ENCODE results near the gene RRP1.
"Not testable (repeated sequence)": the region's sequence is repeated elsewhere in the genome, so short reads cannot be mapped to it uniquely, and the experiment has no call there.

RRP1 gene

DNA sequence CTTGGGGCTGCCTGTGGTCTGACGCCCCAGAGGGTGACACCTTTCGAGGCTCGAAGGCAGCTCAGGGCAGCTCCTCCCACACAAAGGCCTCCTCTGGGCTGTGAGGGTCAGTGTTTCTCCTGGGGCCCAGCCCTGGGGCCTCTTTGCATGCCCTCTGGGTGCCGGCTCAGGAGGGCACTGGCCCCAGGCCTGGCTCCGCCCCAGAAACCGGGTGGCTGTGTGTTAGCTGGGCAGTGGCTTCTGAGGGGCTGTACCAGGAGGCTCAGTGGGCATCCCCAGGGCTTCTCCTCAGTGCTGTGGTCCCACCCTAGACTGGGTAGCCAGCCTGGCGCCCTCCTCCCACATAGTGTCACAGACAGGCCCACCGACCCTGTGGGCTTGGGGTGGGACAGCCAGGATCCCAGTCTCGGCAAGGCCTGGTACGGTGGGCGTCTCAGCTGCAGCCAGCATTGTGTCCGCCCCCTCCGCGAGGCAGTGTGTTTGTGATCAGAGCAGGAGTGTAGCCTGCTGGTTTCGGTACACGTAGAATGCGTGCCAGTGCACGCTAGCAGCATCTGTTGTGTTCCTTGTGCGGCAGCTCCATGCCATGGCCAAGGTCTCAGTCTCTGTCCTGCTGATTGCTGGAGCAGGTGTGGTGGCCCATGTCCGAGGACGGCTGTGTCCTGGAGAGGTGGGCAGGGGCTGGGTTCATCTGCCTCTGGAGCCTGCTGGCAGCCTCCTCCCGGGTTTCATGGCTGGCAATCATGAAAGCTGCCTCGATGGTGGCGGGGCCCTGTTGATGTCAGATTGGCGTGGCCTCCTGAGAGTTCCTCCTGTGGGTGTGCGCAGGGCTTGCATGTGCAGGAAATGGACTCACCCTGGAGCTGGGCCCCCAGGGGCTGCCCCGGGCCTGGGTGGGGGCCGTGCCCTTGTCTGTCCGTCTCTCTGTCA lies 28.0 kb downstream of the RRP1 start:
- DNase-seq (ENCODE audit: low read depth): no peak
- no peak for TF ChIP-seq CTCF (IDR thresholded peaks at IDR 0.05; ENCODE audit: insufficient read depth, low read depth, low read length, missing control alignments)
- no peak overlapping the region for H3K4me3 ChIP-seq (ENCODE audit: low read depth, low read length)

DNA sequence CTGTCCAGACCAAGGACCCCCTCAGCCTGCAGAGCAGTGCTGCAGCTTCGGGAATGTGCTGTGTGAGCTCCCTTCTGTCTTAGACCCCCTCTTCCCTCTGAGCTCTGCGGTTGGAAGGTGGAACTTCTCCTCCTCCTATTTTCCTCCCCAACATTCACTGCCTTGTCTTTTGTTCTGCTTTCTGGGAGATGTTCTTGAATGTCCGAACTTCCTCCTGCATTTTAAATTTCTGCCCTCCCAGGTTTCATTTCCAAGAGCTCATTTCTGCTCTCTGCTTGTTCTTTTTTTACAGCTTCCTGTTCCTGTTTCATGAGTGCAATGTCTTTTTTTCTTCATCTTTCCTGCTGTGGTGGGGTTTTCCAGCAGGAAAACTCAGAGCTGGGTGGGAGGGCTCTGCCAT lies 29.3 kb downstream of the RRP1 start:
- DNase-seq (ENCODE audit: low read depth): no peak
- H3K4me3 ChIP-seq (ENCODE audit: low read depth, low read length): no peak overlapping the region

DNA sequence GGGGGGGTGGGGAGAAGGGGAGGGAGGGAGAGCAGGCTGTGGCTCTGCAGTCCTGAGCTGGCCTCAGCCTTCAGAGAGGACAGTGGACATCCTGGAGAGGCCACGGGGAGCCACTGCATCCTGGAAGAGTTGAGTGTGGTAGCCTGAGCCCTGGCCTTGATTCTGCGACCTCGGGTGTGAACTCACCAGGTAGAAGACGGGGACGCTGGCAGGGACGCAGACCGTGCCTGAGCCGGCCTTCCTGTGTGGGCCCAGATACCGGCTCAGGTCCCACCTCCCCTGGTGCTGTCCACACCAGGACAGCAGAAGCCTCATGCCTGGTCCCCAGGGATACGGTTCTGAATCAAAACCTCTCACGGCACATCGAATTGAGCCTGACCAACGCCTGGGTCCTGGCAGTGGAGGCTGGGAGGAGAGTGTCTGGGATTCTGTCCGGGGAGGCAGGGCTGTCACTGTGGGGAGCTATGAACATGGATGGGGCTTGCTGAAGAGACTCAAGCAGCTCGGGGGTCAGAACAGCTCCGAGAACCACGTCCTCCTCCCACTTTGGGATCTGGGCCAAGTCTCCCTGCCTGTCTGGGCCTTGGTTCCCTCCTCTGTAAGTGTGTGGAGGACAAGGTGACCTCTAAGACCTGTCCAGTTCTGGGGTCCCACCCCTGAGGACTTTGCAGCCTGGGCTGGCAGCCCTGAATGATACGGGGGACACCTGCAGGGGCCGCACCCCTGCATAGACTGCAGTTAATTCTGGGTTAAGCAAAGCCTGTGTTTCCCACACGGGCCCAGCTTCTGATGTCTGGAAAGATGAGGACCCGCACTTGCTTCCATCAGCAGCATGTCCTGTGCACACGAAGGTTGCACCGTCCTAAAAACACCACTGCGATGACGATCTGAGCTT lies 30.4 kb downstream of the RRP1 start:
- no peak for DNase-seq (ENCODE audit: low read depth)
- no peak for TF ChIP-seq CTCF (IDR thresholded peaks at IDR 0.05; ENCODE audit: insufficient read depth, low read depth, low read length, missing control alignments)
- no peak overlapping the region for H3K4me3 ChIP-seq (ENCODE audit: low read depth, low read length)

More for the DNA sequence above, 29.3 kb downstream of the RRP1 start:
- no peak for TF ChIP-seq CTCF (IDR thresholded peaks at IDR 0.05; ENCODE audit: insufficient read depth, low read depth, low read length, missing control alignments)

GRCh38 chr21:43820466-43820865 lies 31.1 kb downstream of the RRP1 start:
- no peak overlapping the region for H3K4me3 ChIP-seq (ENCODE audit: low read depth, low read length)
- no peak for DNase-seq (ENCODE audit: low read depth)
- TF ChIP-seq CTCF (IDR thresholded peaks at IDR 0.05; ENCODE audit: insufficient read depth, low read depth, low read length, missing control alignments): no peak

DNA sequence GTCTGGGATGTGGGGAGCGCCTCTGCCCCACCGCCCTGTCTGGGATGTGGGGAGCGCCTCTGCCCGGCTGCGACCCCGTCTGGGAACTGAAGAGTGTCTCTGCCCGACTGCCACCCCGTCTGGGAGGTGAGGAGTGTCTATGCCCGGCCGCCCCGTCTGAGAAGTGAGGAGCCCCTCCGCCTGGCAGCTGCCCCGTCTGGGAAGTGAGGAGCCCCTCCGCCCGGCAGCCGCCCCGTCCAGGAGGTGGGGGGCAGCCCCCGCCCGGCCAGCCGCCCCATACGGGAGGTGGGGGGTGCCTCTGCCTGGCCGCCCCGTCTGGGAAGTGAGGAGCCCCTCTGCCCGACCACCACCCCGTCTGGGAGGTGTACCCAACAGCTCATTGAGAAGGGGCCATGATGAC lies 32.8 kb downstream of the RRP1 start:
- DNase-seq (ENCODE audit: low read depth); H3K4me3 ChIP-seq (ENCODE audit: low read depth, low read length): not testable (repeated sequence)

GRCh38 chr21:43822741-43823140 lies 33.4 kb downstream of the RRP1 start:
- not testable (repeated sequence) for DNase-seq (ENCODE audit: low read depth); H3K4me3 ChIP-seq (ENCODE audit: low read depth, low read length)

DNA sequence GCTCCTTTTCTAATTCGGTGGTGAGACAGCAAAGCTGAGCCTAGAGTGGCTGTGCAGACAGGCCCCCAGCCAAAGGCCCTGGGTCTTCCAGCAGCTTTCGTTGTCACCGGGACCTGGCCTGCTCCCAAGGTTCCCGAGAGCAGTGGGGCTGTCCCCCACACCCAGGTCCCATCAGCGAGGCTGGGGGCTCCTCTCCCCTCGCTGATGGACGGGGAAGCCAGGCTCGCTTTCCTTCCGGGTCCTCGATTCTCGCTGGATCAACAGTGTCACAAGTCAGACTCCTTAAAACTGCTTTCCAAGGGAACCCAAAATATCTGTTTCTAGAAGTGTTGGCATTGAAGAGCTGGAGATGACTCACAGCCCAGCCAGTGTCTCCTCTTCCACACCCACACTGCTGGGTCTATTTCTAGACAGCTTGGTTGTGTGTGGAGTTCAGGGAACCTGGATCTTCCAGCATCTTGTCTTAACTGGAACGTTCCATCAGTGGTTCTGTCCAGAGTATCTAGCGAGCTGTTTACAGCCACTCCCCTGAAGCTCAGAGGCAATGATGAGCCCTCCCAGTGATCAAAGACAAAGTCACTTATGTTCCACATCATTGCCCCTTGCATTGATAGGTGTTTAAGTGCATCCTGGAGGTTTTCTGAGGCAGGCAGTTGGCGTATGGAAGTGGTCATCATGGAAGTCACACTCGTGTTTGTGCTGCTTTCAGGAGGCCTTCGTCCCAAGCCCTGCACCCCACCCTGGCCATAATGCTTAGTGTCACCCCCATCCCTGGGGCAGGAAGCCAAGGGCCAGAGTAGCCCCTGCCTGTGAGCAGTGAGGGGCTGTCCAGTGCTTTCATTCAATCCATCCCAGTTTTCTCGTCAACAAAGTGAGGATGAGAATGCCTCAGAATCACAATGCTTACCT lies 35.2 kb downstream of the RRP1 start:
- DNase-seq (ENCODE audit: low read depth): no peak
- no peak for TF ChIP-seq CTCF (IDR thresholded peaks at IDR 0.05; ENCODE audit: insufficient read depth, low read depth, low read length, missing control alignments)
- H3K4me3 ChIP-seq (ENCODE audit: low read depth, low read length): no peak overlapping the region

Measured in GM12865 (cell line).